ENCODE data around the gene IKZF1. TPM values are rescaled to one million over a fixed set of nuclear protein-coding genes. Genes with fewer than 3 reads are reported as not detected.

Gene IKZF1
- polyA plus RNA-seq, 4 donors: 1.8 to 5.9 (median 3.3) TPM

- Histone ChIP-seq H3K9me3 (ENCODE audit: control insufficient read depth in 2 of 2, insufficient read depth in 1 of 2, low read depth in 1 of 2, low read length in 1 of 2) (peaks cover 0 to 15% of the 10 kb centered on the region in 2 donors), H3K4me1 (ENCODE audit: control insufficient read depth in 3 of 3, insufficient read depth in 2 of 3, low read depth in 1 of 3, low read length in 2 of 3) (peaks cover 4 to 15% (median 5%) of the 10 kb centered on the region in 3 donors), H3K27me3 (ENCODE audit: control insufficient read depth in 3 of 3, insufficient read depth in 3 of 3, low read length in 3 of 3) (no peaks in the 10 kb centered on the region), H3K27ac (ENCODE audit: low read depth in 1 of 3, low read length in 2 of 3) (no peak overlapping the region), H3K4me3 (ENCODE audit: low read depth in 1 of 3, low read length in 3 of 3) (no peak overlapping the region), H3K36me3 (ENCODE audit: control insufficient read depth in 3 of 3, insufficient read depth in 2 of 3, low read depth in 1 of 3, low read length in 3 of 3) (no peaks in the 10 kb centered on the region)
- DNase-seq: no peak
- FAIRE-seq: no peak
- 68 to 87% (median 72%) methylated on average over 4 of the region's 4 CpGs for WGBS, 3 donors
Observed at GRCh38 chr7:50423860-50424259, 119.3 kb downstream of the IKZF1 start.

DNA sequence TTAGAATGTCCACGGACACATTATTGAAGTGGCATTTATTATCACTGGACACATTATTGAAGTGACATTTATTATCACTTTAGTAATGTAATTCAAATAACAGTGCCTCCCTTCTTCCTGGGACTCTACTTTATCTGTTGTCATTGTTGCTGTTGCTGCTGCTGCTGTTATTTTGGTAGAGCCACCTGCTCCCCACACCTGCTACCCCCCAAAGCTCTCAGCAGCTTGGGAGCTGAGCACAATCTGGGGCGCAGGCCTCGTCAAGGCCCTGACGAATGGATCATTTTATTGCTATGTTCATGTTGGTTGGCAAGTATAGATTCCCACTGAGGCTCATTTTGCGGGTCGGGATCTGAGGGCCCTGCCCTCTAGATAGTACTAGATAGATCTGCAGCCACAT lies 120.8 kb downstream of the IKZF1 start:
- DNase-seq: no peak
- H3K36me3 ChIP-seq (ENCODE audit: control insufficient read depth in 3 of 3, insufficient read depth in 2 of 3, low read depth in 1 of 3, low read length in 3 of 3): no peaks in the 10 kb centered on the region
- WGBS, 3 donors: 90 to 98% (median 94%) methylated on average over 6 of the region's 6 CpGs
- H3K27me3 ChIP-seq (ENCODE audit: control insufficient read depth in 3 of 3, insufficient read depth in 3 of 3, low read length in 3 of 3): no peaks in the 10 kb centered on the region
- H3K4me1 ChIP-seq (ENCODE audit: control insufficient read depth in 3 of 3, insufficient read depth in 2 of 3, low read depth in 1 of 3, low read length in 2 of 3): peaks cover 4 to 15% (median 5%) of the 10 kb centered on the region in 3 donors
- H3K27ac ChIP-seq (ENCODE audit: low read depth in 1 of 3, low read length in 2 of 3): no peak overlapping the region
- no peak for FAIRE-seq
- peaks cover 0 to 15% of the 10 kb centered on the region in 2 donors for H3K9me3 ChIP-seq (ENCODE audit: control insufficient read depth in 2 of 2, insufficient read depth in 1 of 2, low read depth in 1 of 2, low read length in 1 of 2)
- no peak overlapping the region for H3K4me3 ChIP-seq (ENCODE audit: low read depth in 1 of 3, low read length in 3 of 3)

DNA sequence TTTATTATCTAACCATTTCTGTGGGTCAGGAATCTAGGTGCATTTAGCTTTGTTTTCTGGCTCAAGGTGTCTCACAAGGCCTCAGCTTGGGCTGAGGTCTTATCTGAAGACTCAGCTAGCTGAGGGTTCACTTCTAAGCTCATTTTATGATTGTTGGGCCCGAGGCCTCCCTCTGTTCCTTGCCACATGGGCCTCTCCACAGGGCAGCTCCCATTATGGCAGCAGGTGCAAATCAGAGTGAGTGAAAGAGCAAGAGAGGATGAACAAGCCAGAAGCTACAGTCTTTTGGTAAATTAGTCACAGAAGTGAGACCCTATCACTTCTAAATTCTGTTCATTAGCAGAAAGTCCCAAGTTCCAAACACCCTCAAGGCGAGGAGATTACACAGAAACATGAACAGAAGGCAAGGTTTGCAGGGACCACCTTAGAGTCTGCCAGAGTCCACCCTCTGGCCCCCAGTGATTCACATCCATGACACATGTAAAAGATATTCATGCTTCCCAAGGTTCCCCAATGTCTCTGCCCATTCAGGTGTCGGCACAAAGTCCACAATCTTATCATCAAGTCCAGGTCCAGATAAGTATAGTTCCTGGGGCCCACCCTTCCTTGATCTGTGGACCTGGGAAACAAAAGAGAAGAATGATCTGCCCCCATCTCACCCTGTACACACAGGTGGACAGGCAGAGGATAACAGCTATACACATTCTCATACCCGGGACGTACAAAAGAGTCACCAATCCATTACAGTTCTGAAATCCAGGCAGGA lies 121.9 kb downstream of the IKZF1 start:
- H3K27me3 ChIP-seq (ENCODE audit: control insufficient read depth in 3 of 3, insufficient read depth in 3 of 3, low read length in 3 of 3): no peaks in the 10 kb centered on the region
- WGBS, 3 donors: 40 to 69% (median 48%) methylated on average over 5 of the region's 5 CpGs
- FAIRE-seq (no peak), DNase-seq (peak; percentile 81 to 95)
- H3K27ac ChIP-seq (ENCODE audit: low read depth in 1 of 3, low read length in 2 of 3): peak overlapping the region in 2 of 3 donors; percentile 78 to 89
- H3K4me1 ChIP-seq (ENCODE audit: control insufficient read depth in 3 of 3, insufficient read depth in 2 of 3, low read depth in 1 of 3, low read length in 2 of 3): peaks cover 4 to 15% (median 5%) of the 10 kb centered on the region in 3 donors
- H3K9me3 ChIP-seq (ENCODE audit: control insufficient read depth in 2 of 2, insufficient read depth in 1 of 2, low read depth in 1 of 2, low read length in 1 of 2): peaks cover 0 to 15% of the 10 kb centered on the region in 2 donors
- no peak overlapping the region for H3K4me3 ChIP-seq (ENCODE audit: low read depth in 1 of 3, low read length in 3 of 3)
- H3K36me3 ChIP-seq (ENCODE audit: control insufficient read depth in 3 of 3, insufficient read depth in 2 of 3, low read depth in 1 of 3, low read length in 3 of 3): no peaks in the 10 kb centered on the region

- Histone ChIP-seq H3K27ac (ENCODE audit: low read depth in 1 of 3, low read length in 2 of 3) (peak overlapping the region in 1 of 3 donors; percentile 18), H3K27me3 (ENCODE audit: control insufficient read depth in 3 of 3, insufficient read depth in 3 of 3, low read length in 3 of 3) (no peaks in the 10 kb centered on the region), H3K4me3 (ENCODE audit: low read depth in 1 of 3, low read length in 3 of 3) (no peak overlapping the region), H3K36me3 (ENCODE audit: control insufficient read depth in 3 of 3, insufficient read depth in 2 of 3, low read depth in 1 of 3, low read length in 3 of 3) (no peaks in the 10 kb centered on the region), H3K4me1 (ENCODE audit: control insufficient read depth in 3 of 3, insufficient read depth in 2 of 3, low read depth in 1 of 3, low read length in 2 of 3) (peaks cover 4 to 15% (median 5%) of the 10 kb centered on the region in 3 donors), H3K9me3 (ENCODE audit: control insufficient read depth in 2 of 2, insufficient read depth in 1 of 2, low read depth in 1 of 2, low read length in 1 of 2) (peaks cover 0 to 15% of the 10 kb centered on the region in 2 donors)
- 73 to 84% (median 78%) methylated on average over 2 of the region's 2 CpGs for WGBS, 3 donors
- FAIRE-seq (no peak), DNase-seq (no peak)
Observed at GRCh38 chr7:50427518-50427917, 123.0 kb downstream of the IKZF1 start.

DNA sequence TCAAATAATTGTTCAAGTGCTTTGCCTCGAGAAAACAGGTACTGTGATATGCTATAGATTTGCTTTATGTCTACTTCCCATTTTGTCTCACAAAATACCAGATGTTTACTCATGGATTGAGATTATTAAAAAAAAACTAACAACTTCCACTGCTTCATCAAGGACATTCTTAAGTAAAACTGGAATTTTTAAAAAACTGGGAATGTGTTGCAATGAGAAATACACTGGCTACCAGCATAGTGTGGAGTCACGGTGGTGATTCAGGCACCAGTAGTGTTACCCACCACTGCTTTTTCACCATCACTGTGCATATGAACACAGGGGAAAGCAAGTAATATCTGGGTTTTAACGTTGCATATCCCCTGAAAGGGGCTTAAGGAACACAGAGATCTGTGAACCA lies 124.4 kb downstream of the IKZF1 start:
- H3K27me3 ChIP-seq (ENCODE audit: control insufficient read depth in 3 of 3, insufficient read depth in 3 of 3, low read length in 3 of 3): no peaks in the 10 kb centered on the region
- H3K27ac ChIP-seq (ENCODE audit: low read depth in 1 of 3, low read length in 2 of 3): no peak overlapping the region
- peaks cover 0 to 15% of the 10 kb centered on the region in 2 donors for H3K9me3 ChIP-seq (ENCODE audit: control insufficient read depth in 2 of 2, insufficient read depth in 1 of 2, low read depth in 1 of 2, low read length in 1 of 2)
- H3K4me1 ChIP-seq (ENCODE audit: control insufficient read depth in 3 of 3, insufficient read depth in 2 of 3, low read depth in 1 of 3, low read length in 2 of 3): peaks cover 4 to 15% (median 5%) of the 10 kb centered on the region in 3 donors
- WGBS, 3 donors: 85 to 87% (median 85%) methylated on average over 3 of the region's 3 CpGs
- no peak for FAIRE-seq
- no peak for DNase-seq
- no peak overlapping the region for H3K4me3 ChIP-seq (ENCODE audit: low read depth in 1 of 3, low read length in 3 of 3)
- H3K36me3 ChIP-seq (ENCODE audit: control insufficient read depth in 3 of 3, insufficient read depth in 2 of 3, low read depth in 1 of 3, low read length in 3 of 3): no peaks in the 10 kb centered on the region

DNA sequence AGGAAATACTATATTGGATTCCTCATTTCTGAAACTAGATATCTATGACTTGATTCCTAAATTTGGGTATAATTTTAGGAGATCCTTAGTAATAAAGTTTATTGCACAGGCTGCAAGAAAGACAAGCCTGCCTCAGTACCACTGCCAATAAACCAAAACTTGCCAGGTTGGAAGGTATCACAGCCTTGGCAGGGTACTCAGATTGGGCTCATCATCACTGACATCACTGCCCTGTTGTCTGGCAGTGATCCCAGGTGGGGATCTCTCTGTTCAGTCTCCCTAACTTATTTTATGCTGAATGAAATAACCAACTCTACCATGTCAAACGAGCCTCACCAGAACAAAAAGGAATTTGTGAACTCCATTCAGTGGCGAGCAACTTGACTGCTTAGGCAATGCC lies 126.8 kb downstream of the IKZF1 start:
- DNase-seq: no peak
- no peak overlapping the region for H3K4me3 ChIP-seq (ENCODE audit: low read depth in 1 of 3, low read length in 3 of 3)
- peaks cover 0 to 12% of the 10 kb centered on the region in 2 donors for H3K9me3 ChIP-seq (ENCODE audit: control insufficient read depth in 2 of 2, insufficient read depth in 1 of 2, low read depth in 1 of 2, low read length in 1 of 2)
- no peak overlapping the region for H3K27ac ChIP-seq (ENCODE audit: low read depth in 1 of 3, low read length in 2 of 3)
- FAIRE-seq: no peak
- H3K27me3 ChIP-seq (ENCODE audit: control insufficient read depth in 3 of 3, insufficient read depth in 3 of 3, low read length in 3 of 3): no peaks in the 10 kb centered on the region
- H3K36me3 ChIP-seq (ENCODE audit: control insufficient read depth in 3 of 3, insufficient read depth in 2 of 3, low read depth in 1 of 3, low read length in 3 of 3): no peaks in the 10 kb centered on the region
- 81 to 88% (median 85%) methylated on average over 2 of the region's 2 CpGs for WGBS, 3 donors
- H3K4me1 ChIP-seq (ENCODE audit: control insufficient read depth in 3 of 3, insufficient read depth in 2 of 3, low read depth in 1 of 3, low read length in 2 of 3): peaks cover 4 to 11% (median 4%) of the 10 kb centered on the region in 3 donors

DNA sequence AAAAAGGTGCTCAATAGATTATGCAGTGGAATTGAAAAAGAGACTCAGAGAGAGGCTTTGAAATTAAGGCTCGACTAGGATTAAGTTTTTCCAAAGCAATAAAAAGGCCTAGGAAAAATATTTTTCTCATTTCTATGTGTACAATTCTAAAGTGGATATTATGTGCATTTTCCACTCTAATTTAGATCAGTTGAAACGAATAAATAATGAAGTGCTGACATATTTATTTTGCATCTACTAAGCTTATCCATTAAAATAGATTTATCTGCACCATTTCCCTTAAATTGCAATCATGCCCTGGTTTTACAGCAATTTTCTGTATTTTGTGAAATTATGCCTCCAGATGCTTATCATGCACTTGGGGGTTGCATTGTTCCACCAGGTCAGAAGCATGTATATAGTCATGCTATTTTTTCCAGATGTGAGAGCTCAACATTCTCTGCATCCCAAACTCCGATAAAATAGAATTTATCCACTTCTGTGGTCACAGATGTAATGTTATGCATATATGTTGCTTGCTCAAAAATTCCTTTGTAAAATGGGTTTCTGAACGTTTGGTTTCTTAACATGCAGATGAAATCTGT lies 127.3 kb downstream of the IKZF1 start:
- WGBS, 3 donors: 80 to 85% (median 81%) methylated on average over 4 of the region's 4 CpGs
- no peak overlapping the region for H3K4me3 ChIP-seq (ENCODE audit: low read depth in 1 of 3, low read length in 3 of 3)
- H3K36me3 ChIP-seq (ENCODE audit: control insufficient read depth in 3 of 3, insufficient read depth in 2 of 3, low read depth in 1 of 3, low read length in 3 of 3): no peaks in the 10 kb centered on the region
- H3K27me3 ChIP-seq (ENCODE audit: control insufficient read depth in 3 of 3, insufficient read depth in 3 of 3, low read length in 3 of 3): no peaks in the 10 kb centered on the region
- H3K9me3 ChIP-seq (ENCODE audit: control insufficient read depth in 2 of 2, insufficient read depth in 1 of 2, low read depth in 1 of 2, low read length in 1 of 2): peaks cover 0 to 8% of the 10 kb centered on the region in 2 donors
- FAIRE-seq (no peak), DNase-seq (no peak)
- no peak overlapping the region for H3K27ac ChIP-seq (ENCODE audit: low read depth in 1 of 3, low read length in 2 of 3)
- peaks cover 2 to 7% (median 4%) of the 10 kb centered on the region in 3 donors for H3K4me1 ChIP-seq (ENCODE audit: control insufficient read depth in 3 of 3, insufficient read depth in 2 of 3, low read depth in 1 of 3, low read length in 2 of 3)

- FAIRE-seq: no peak
- 89 to 96% (median 93%) methylated on average over 3 of the region's 3 CpGs for WGBS, 3 donors
Observed at GRCh38 chr7:50436133-50436806, 131.8 kb downstream of the IKZF1 start.

More at GRCh38 chr7:50436133-50436806, 131.8 kb downstream of the IKZF1 start:
- Histone ChIP-seq H3K4me1 (ENCODE audit: control insufficient read depth in 3 of 3, insufficient read depth in 2 of 3, low read depth in 1 of 3, low read length in 2 of 3) (no peaks in the 10 kb centered on the region), H3K27ac (ENCODE audit: low read depth in 1 of 3, low read length in 2 of 3) (no peak overlapping the region), H3K9me3 (ENCODE audit: control insufficient read depth in 2 of 2, insufficient read depth in 1 of 2, low read depth in 1 of 2, low read length in 1 of 2) (no peaks in the 10 kb centered on the region), H3K36me3 (ENCODE audit: control insufficient read depth in 3 of 3, insufficient read depth in 2 of 3, low read depth in 1 of 3, low read length in 3 of 3) (peaks cover 0 to 12% (median 0%) of the 10 kb centered on the region in 3 donors), H3K27me3 (ENCODE audit: control insufficient read depth in 3 of 3, insufficient read depth in 3 of 3, low read length in 3 of 3) (no peaks in the 10 kb centered on the region), H3K4me3 (ENCODE audit: low read depth in 1 of 3, low read length in 3 of 3) (no peak overlapping the region)
- DNase-seq: no peak
